ENCODE measurements around the gene ZCCHC7.

DNA sequence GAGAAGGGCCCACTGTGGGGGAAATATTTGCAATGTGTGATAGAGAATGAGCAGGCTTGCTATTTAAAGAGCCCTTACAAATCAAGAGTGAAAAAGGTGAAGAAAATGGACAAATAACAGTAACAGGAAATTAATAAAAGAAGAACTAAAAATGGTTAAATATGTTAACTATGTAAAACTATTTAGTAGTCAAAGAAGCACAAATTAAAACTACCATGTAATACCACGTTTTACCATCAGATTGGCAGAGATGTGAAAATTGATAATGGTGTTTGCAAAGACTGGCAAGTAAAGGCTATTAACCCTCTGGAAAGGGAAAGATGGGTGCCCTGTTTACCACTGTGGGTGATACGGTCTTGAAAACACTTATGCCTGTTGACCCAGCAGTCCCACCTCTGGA, 279.0 kb downstream of the ZCCHC7 start:
- TF ChIP-seq ZNF274 (IDR thresholded peaks at IDR 0.05; ENCODE audit: low read depth, low read length) (no peak), SUZ12 (IDR thresholded peaks at IDR 0.05; ENCODE audit: extremely low read depth, insufficient read depth, insufficient read length) (no peak)

All from NT2/D1 (cell line).